Astrocyte (in vitro differentiated cells and primary cell): ENCODE results near the gene FAM174C. TPM values are rescaled to one million over a fixed set of nuclear protein-coding genes. Genes with fewer than 3 reads are reported as not detected.

ENCODE experiments used
- DNase-seq: peaks from one replicate; pipeline ENCODE4 v3.0.0-alpha.2; 2010; ENCODE audit warnings: low read depth
- FAIRE-seq: peaks from 2 replicates; lab custom pipeline; 2011; peaks lifted over from hg19 to GRCh38; lab: Jason Lieb, UNC
- H2AFZ ChIP-seq: 2 replicates; pipeline ENCODE4 v1.6.0; 2012; ENCODE audit warnings: low read depth, low read length, inconsistent platforms
- H3K27ac ChIP-seq: 2 replicates; pipeline ENCODE4 v1.5.1; 2011; ENCODE audit warnings: low read depth, low read length, inconsistent platforms
- H3K27me3 ChIP-seq: 2 replicates; pipeline ENCODE4 v1.6.0; 2011; ENCODE audit warnings: low read length, inconsistent platforms; ENCODE audit not compliant: insufficient read depth
- H3K36me3 ChIP-seq: 2 replicates; pipeline ENCODE4 v1.5.1; 2011; ENCODE audit warnings: low read length, inconsistent platforms; ENCODE audit not compliant: insufficient read depth
- H3K4me1 ChIP-seq: 2 replicates; pipeline ENCODE4 v1.5.1; 2011; ENCODE audit warnings: low read length, inconsistent platforms; ENCODE audit not compliant: insufficient read depth
- H3K4me2 ChIP-seq: 2 replicates; pipeline ENCODE4 v1.6.0; 2012; ENCODE audit warnings: low read length, inconsistent platforms
- H3K4me3 ChIP-seq: 2 replicates; pipeline ENCODE4 v1.5.1; 2011; ENCODE audit warnings: low read depth, mild to moderate bottlenecking, low read length, inconsistent platforms; ENCODE audit not compliant: insufficient read depth
- H3K79me2 ChIP-seq: 2 replicates; pipeline ENCODE4 v1.6.0; 2012; ENCODE audit warnings: mild to moderate bottlenecking, low read length, inconsistent platforms; ENCODE audit not compliant: insufficient read depth
- H3K9ac ChIP-seq: 2 replicates; pipeline ENCODE4 v1.6.0; 2012; ENCODE audit warnings: mild to moderate bottlenecking, low read length, inconsistent platforms
- H3K9me3 ChIP-seq: 2 replicates; pipeline ENCODE4 v1.5.1; 2012; ENCODE audit warnings: low read depth, mild to moderate bottlenecking, low read length, inconsistent platforms; ENCODE audit not compliant: insufficient read depth
- H4K20me1 ChIP-seq: 2 replicates; pipeline ENCODE4 v1.6.0; 2012; ENCODE audit warnings: low read length, inconsistent platforms; ENCODE audit not compliant: insufficient read depth
- H3K27ac Mint-ChIP-seq: one replicate; pipeline ENCODE4 v1.8.0; 2021; ENCODE audit warnings: mild to moderate bottlenecking, mixed read lengths; ENCODE audit not compliant: unreplicated experiment
- H3K27me3 Mint-ChIP-seq: one replicate; pipeline ENCODE4 v1.8.0; 2021; ENCODE audit warnings: low read depth, mixed read lengths; ENCODE audit not compliant: unreplicated experiment
- H3K36me3 Mint-ChIP-seq: one replicate; pipeline ENCODE4 v1.8.0; 2021; ENCODE audit warnings: low read depth, mixed read lengths; ENCODE audit not compliant: unreplicated experiment
- H3K4me1 Mint-ChIP-seq: one replicate; pipeline ENCODE4 v1.8.0; 2021; ENCODE audit warnings: low read depth, mixed read lengths; ENCODE audit not compliant: unreplicated experiment
- H3K4me3 Mint-ChIP-seq: one replicate; pipeline ENCODE4 v1.8.0; 2021; ENCODE audit warnings: mild to moderate bottlenecking, moderate library complexity, mixed read lengths; ENCODE audit not compliant: unreplicated experiment
- H3K9me3 Mint-ChIP-seq: one replicate; pipeline ENCODE4 v1.8.0; 2021; ENCODE audit warnings: mild to moderate bottlenecking, mixed read lengths; ENCODE audit not compliant: unreplicated experiment
- EZH2 ChIP-seq: IDR thresholded peaks from 2 replicates; pipeline ENCODE4 v1.6.1; 2012; ENCODE audit warnings: mild to moderate bottlenecking, low read length, inconsistent platforms; ENCODE audit not compliant: insufficient read depth
- total RNA-seq: library from RNA; stranded (reverse); gene quantifications from 2 replicates; pipeline ENCODE4 v1.2.1, GENCODE V29; 2021
- TF ChIP-seq, protein P1 (sequence below): IDR thresholded peaks from 2 replicates; pipeline ENCODE4 v1.5.1; 2011; ENCODE audit warnings: low read depth, mild to moderate bottlenecking, inconsistent platforms, low read length, moderate library complexity; ENCODE audit not compliant: insufficient read depth

The FAM174C gene
- total RNA-seq, 1 donor from 2014 or later, result 50.5 TPM

GRCh38 chr19:1228161-1228957, 47.0 kb upstream of the FAM174C start:
- Mint-ChIP-seq H3K4me1 (peaks cover 11% of the 10 kb centered on the region), H3K9me3 (no peaks in the 10 kb centered on the region), H3K4me3 (no peak overlapping the region), H3K36me3 (peaks cover 7% of the 10 kb centered on the region), H3K27me3 (no peaks in the 10 kb centered on the region), H3K27ac (no peak overlapping the region)
- no peak for FAIRE-seq
- Histone ChIP-seq H4K20me1 (peaks cover 46% of the 10 kb centered on the region), H3K79me2 (no peaks in the 10 kb centered on the region), H3K27me3 (no peaks in the 10 kb centered on the region), H2AFZ (no peak overlapping the region), H3K4me3 (no peak overlapping the region), H3K4me1 (peaks cover 12% of the 10 kb centered on the region), H3K4me2 (no peak overlapping the region), H3K9me3 (no peaks in the 10 kb centered on the region), H3K27ac (no peak overlapping the region), H3K9ac (no peak overlapping the region), H3K36me3 (no peaks in the 10 kb centered on the region)
- TF ChIP-seq, protein P1, sequence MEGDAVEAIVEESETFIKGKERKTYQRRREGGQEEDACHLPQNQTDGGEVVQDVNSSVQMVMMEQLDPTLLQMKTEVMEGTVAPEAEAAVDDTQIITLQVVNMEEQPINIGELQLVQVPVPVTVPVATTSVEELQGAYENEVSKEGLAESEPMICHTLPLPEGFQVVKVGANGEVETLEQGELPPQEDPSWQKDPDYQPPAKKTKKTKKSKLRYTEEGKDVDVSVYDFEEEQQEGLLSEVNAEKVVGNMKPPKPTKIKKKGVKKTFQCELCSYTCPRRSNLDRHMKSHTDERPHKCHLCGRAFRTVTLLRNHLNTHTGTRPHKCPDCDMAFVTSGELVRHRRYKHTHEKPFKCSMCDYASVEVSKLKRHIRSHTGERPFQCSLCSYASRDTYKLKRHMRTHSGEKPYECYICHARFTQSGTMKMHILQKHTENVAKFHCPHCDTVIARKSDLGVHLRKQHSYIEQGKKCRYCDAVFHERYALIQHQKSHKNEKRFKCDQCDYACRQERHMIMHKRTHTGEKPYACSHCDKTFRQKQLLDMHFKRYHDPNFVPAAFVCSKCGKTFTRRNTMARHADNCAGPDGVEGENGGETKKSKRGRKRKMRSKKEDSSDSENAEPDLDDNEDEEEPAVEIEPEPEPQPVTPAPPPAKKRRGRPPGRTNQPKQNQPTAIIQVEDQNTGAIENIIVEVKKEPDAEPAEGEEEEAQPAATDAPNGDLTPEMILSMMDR, result no peak
- no peak for TF ChIP-seq EZH2
- DNase-seq, result no peak

DNA sequence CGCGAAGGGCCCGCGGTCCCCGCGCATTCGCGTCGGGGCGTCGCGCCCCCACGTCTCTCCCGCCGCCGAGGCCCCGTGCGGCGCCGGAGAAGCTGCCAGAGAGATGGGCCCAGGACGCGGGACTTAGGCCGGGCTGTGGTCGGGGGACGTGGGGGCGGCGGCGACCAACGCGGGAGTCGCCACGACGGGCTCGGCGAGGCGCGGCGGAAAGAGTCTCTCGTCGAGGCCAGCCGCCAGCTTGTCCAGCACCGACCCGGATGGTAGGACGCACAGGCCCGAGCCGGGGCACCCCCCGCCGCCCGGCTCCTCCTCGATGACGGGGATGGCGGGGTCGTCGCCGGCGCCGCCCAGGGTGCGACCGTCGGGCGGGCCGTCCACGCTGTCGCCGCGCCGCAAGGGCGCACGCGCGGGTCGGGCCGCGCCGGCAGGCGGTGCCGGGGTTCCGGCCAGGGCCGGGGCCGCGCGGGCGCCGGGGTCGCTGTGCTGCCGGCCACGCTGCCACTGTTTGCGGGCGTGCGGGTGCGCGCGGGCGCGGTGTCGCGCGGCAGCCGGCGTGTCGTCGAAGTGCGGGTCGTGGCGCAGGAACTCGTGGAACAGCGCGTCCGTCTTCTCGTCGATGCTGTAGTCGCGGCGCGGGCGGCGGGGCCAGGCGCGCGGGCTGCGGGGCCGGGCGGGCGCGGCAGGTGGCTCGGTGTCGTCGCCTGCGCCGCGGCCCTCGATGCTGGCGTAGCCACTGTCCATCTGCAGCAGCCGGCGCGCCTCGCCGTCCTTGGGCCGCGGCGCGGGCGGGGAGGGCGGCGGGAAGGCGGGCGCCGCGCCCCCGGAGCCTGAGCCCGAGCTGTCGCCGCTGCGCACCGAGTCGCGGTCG, 46.0 kb upstream of the FAM174C start:
- FAIRE-seq, result no peak
- Histone ChIP-seq H4K20me1 (peaks cover 45% of the 10 kb centered on the region), H3K4me3 (no peak overlapping the region), H3K27ac (no peak overlapping the region), H3K9ac (no peak overlapping the region), H3K27me3 (no peaks in the 10 kb centered on the region), H3K4me1 (peaks cover 12% of the 10 kb centered on the region), H3K4me2 (no peak overlapping the region), H3K9me3 (no peaks in the 10 kb centered on the region), H3K79me2 (peaks cover under 1% of the 10 kb centered on the region), H3K36me3 (peaks cover 3% of the 10 kb centered on the region), H2AFZ (no peak overlapping the region)
- Mint-ChIP-seq H3K36me3 (peaks cover 7% of the 10 kb centered on the region), H3K4me1 (peaks cover 11% of the 10 kb centered on the region), H3K27me3 (no peaks in the 10 kb centered on the region), H3K4me3 (no peak overlapping the region), H3K9me3 (no peaks in the 10 kb centered on the region), H3K27ac (no peak overlapping the region)
- TF ChIP-seq, protein P1, result no peak
- no peak for TF ChIP-seq EZH2
- no peak for DNase-seq
